Measurements from ENCODE around the gene PARVA. TPM values are rescaled to one million over a fixed set of nuclear protein-coding genes. Genes with fewer than 3 reads are reported as not detected.
A peak's percentile ranks its signal among the peaks of the same experiment; 100 is the strongest.

The PARVA gene
- total and polyA plus RNA-seq, 4 donors: 3.1 to 11.7 (median 11.2) TPM

DNA sequence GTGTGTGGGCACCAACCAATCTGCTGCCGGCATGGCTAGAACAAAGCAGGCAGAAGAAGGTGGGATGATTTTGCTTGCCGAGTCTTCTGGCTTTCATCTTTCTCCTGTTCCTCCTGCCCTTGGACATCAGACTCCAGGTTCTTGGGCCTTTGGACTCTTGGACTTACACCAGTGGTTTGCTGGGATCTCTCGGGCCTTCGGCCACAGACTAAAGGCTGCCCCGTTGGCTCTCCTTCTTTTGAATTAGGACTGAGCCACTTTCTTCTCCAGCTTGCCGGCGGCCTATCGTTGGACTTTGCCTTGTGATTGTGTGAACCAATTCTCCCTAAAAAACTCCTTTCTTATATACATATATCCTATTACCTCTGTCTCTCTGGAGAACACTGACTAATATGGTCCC, 168.8 kb downstream of the PARVA start:
- Histone ChIP-seq H3K27ac (ENCODE audit: low read depth in 1 of 2, low read length in 2 of 2) (no peak overlapping the region), H3K4me1 (ENCODE audit: control insufficient read depth in 4 of 4, insufficient read depth in 4 of 4, low read length in 3 of 4) (no peaks in the 10 kb centered on the region), H3K4me3 (ENCODE audit: low read depth in 1 of 3, low read length in 3 of 3) (no peak overlapping the region), H3K9me3 (ENCODE audit: control insufficient read depth in 4 of 4, low read length in 3 of 4) (no peaks in the 10 kb centered on the region), H3K36me3 (ENCODE audit: control insufficient read depth in 4 of 4, insufficient read depth in 3 of 4, low read depth in 1 of 4, low read length in 3 of 4) (no peaks in the 10 kb centered on the region), H3K27me3 (ENCODE audit: control insufficient read depth in 4 of 4, insufficient read depth in 4 of 4, low read length in 3 of 4) (no peaks in the 10 kb centered on the region), H3K9ac (ENCODE audit: low read depth in 1 of 2, low read length in 2 of 2) (no peak overlapping the region)
- WGBS: 75% methylated on average over 8 of the region's 8 CpGs
- no peak for DNase-seq (ENCODE audit: low spot score)
- TF ChIP-seq, protein P1, sequence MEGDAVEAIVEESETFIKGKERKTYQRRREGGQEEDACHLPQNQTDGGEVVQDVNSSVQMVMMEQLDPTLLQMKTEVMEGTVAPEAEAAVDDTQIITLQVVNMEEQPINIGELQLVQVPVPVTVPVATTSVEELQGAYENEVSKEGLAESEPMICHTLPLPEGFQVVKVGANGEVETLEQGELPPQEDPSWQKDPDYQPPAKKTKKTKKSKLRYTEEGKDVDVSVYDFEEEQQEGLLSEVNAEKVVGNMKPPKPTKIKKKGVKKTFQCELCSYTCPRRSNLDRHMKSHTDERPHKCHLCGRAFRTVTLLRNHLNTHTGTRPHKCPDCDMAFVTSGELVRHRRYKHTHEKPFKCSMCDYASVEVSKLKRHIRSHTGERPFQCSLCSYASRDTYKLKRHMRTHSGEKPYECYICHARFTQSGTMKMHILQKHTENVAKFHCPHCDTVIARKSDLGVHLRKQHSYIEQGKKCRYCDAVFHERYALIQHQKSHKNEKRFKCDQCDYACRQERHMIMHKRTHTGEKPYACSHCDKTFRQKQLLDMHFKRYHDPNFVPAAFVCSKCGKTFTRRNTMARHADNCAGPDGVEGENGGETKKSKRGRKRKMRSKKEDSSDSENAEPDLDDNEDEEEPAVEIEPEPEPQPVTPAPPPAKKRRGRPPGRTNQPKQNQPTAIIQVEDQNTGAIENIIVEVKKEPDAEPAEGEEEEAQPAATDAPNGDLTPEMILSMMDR (IDR thresholded peaks at IDR 0.05; ENCODE audit: low read depth, low read length, missing input control): no peak
- peak; percentile 17 to 34 for TF ChIP-seq HNF4A (conservative IDR thresholded peaks at IDR 0.05)

DNA sequence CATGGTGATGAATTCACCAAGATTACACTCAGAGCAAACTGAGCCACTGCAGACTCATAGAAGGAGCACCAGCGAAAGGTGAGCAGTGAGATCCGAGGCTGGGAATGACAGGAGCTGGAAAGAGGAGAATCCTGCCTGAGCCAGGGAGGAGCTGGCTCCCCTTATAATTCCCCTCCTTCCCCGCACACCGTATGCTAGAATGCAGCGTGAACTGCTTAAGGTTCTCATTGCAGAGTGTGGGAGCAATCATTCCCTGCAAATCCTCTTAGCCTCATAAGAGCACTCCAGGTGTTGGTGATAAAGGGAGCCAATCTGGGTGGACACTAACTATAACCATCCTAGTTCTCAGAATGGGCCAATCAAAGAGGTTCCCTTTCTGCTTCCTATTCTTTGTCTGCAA, 169.3 kb downstream of the PARVA start:
- TF ChIP-seq, protein P1 (IDR thresholded peaks at IDR 0.05; ENCODE audit: low read depth, low read length, missing input control): no peak
- TF ChIP-seq HNF4A (conservative IDR thresholded peaks at IDR 0.05) (no peak), JUND (IDR thresholded peaks at IDR 0.05) (no peak), FOXA2 (IDR thresholded peaks at IDR 0.05) (no peak), NR2F2 (IDR thresholded peaks at IDR 0.05) (no peak)
- TF ChIP-seq, protein P2, sequence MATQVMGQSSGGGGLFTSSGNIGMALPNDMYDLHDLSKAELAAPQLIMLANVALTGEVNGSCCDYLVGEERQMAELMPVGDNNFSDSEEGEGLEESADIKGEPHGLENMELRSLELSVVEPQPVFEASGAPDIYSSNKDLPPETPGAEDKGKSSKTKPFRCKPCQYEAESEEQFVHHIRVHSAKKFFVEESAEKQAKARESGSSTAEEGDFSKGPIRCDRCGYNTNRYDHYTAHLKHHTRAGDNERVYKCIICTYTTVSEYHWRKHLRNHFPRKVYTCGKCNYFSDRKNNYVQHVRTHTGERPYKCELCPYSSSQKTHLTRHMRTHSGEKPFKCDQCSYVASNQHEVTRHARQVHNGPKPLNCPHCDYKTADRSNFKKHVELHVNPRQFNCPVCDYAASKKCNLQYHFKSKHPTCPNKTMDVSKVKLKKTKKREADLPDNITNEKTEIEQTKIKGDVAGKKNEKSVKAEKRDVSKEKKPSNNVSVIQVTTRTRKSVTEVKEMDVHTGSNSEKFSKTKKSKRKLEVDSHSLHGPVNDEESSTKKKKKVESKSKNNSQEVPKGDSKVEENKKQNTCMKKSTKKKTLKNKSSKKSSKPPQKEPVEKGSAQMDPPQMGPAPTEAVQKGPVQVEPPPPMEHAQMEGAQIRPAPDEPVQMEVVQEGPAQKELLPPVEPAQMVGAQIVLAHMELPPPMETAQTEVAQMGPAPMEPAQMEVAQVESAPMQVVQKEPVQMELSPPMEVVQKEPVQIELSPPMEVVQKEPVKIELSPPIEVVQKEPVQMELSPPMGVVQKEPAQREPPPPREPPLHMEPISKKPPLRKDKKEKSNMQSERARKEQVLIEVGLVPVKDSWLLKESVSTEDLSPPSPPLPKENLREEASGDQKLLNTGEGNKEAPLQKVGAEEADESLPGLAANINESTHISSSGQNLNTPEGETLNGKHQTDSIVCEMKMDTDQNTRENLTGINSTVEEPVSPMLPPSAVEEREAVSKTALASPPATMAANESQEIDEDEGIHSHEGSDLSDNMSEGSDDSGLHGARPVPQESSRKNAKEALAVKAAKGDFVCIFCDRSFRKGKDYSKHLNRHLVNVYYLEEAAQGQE (IDR thresholded peaks at IDR 0.05): no peak
- H3K4me1 ChIP-seq (ENCODE audit: control insufficient read depth in 4 of 4, insufficient read depth in 4 of 4, low read length in 3 of 4): no peaks in the 10 kb centered on the region
- DNase-seq (ENCODE audit: low spot score): no peak
- no peaks in the 10 kb centered on the region for H3K36me3 ChIP-seq (ENCODE audit: control insufficient read depth in 4 of 4, insufficient read depth in 3 of 4, low read depth in 1 of 4, low read length in 3 of 4)
- H3K4me3 ChIP-seq (ENCODE audit: low read depth in 1 of 3, low read length in 3 of 3): no peak overlapping the region
- no peak overlapping the region for H3K27ac ChIP-seq (ENCODE audit: low read depth in 1 of 2, low read length in 2 of 2)
- H3K9me3 ChIP-seq (ENCODE audit: control insufficient read depth in 4 of 4, low read length in 3 of 4): no peaks in the 10 kb centered on the region
- H3K9ac ChIP-seq (ENCODE audit: low read depth in 1 of 2, low read length in 2 of 2): no peak overlapping the region
- H3K27me3 ChIP-seq (ENCODE audit: control insufficient read depth in 4 of 4, insufficient read depth in 4 of 4, low read length in 3 of 4): no peaks in the 10 kb centered on the region
- 93% methylated on average over 5 of the region's 5 CpGs for WGBS

DNA sequence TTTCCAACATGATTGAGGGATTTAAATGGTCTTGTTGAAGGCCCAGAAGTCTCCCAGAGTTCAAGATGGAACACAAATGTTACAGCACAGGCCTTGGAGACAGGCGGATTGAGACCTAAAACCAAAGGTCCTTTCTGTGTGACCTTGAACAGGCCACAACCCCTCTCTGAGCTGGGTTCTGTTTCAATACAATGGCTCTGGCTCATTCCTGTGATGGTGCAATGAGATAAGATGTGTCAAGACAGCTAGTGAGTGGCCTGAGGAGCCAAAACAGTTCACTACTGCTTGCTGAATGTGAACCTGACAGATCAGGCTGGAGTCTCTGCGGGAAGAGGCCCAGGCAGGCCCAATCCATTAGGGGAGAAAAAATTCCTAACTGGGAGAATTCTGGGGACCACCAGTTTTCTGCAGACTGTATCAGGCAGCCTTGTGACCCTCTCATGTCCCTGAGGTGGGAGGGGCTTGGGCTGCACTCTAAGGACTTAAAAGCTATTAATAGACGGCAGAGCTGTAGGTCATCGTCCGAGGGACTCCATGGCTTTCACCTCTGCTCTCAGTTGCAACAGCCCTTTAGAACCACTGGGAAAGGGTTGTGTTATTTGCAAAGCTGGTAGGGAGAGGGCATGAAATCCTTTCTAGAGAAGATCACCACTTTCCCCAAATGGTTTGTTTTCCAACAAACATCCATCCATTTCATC, 170.7 kb downstream of the PARVA start:
- TF ChIP-seq RAD21 (IDR thresholded peaks at IDR 0.05) (peak in 1 of 2 donors; percentile 20), NR2F2 (IDR thresholded peaks at IDR 0.05) (peak; percentile 55), RXRA (IDR thresholded peaks at IDR 0.05) (peak; percentile 60 to 69), EGR1 (IDR thresholded peaks at IDR 0.05; ENCODE audit: low read depth in 2 of 2) (no peak), FOXA1 (IDR thresholded peaks at IDR 0.05) (no peak), JUND (IDR thresholded peaks at IDR 0.05) (no peak), HNF4A (conservative IDR thresholded peaks at IDR 0.05) (peak in 1 of 2 donors; percentile 17), SP1 (IDR thresholded peaks at IDR 0.05) (no peak)
- TF ChIP-seq, protein P1 (IDR thresholded peaks at IDR 0.05; ENCODE audit: low read depth, low read length, missing input control): no peak
- Histone ChIP-seq H3K4me1 (ENCODE audit: control insufficient read depth in 4 of 4, insufficient read depth in 4 of 4, low read length in 3 of 4) (no peaks in the 10 kb centered on the region), H3K27me3 (ENCODE audit: control insufficient read depth in 4 of 4, insufficient read depth in 4 of 4, low read length in 3 of 4) (no peaks in the 10 kb centered on the region), H3K4me3 (ENCODE audit: low read depth in 1 of 3, low read length in 3 of 3) (no peak overlapping the region), H3K27ac (ENCODE audit: low read depth in 1 of 2, low read length in 2 of 2) (no peak overlapping the region), H3K9ac (ENCODE audit: low read depth in 1 of 2, low read length in 2 of 2) (no peak overlapping the region), H3K9me3 (ENCODE audit: control insufficient read depth in 4 of 4, low read length in 3 of 4) (no peaks in the 10 kb centered on the region), H3K36me3 (ENCODE audit: control insufficient read depth in 4 of 4, insufficient read depth in 3 of 4, low read depth in 1 of 4, low read length in 3 of 4) (no peaks in the 10 kb centered on the region)
- 73% methylated on average over 5 of the region's 5 CpGs for WGBS
- DNase-seq (ENCODE audit: low spot score): peak; percentile 44

Data from liver (tissue), 9 donors.